HepG2 (cell line): ENCODE measurements around the gene CYSRT1. TPM values are rescaled to one million over a fixed set of nuclear protein-coding genes. Genes with fewer than 3 reads are reported as not detected.

ENCODE experiments used
- ATAC-seq: fragments of 200-7000 bp; cut with Tn5 transposase; 3 replicates; pipeline ENCODE4 v1.9.1; 2020; ENCODE audit warnings: mild to moderate bottlenecking, moderate library complexity
- BruUV-seq: library from RNA; stranded (reverse); fragments of 400-500 nt; replicated peaks from 2 replicates; lab custom pipeline; 2021; lab: Mats Ljungman, UMichigan
- CTCF ChIA-PET: fragments of 300-600 bp; formaldehyde crosslinking; extraction: SDS; loops from one replicate; lab custom pipeline; 2021; ENCODE audit warnings: low total read pairs, inconsistent platforms, low intra/inter-chr PET ratio; lab: Yijun Ruan, JAX
- POLR2A ChIA-PET: fragments of 350-600 bp; sonication (Branson Sonifier 250); formaldehyde crosslinking; loops from one replicate; lab custom pipeline; 2020; ENCODE audit warnings: antibody characterized with exemption, inconsistent platforms; lab: Yijun Ruan, JAX
- DNase-seq: peaks from one replicate; pipeline ENCODE4 v3.0.0-alpha.2; 2015; ENCODE audit warnings: low spot score
- FAIRE-seq: peaks from 3 replicates; lab custom pipeline; 2011; peaks lifted over from hg19 to GRCh38; lab: Jason Lieb, UNC
- H2AFZ ChIP-seq: one replicate; pipeline ENCODE4 v1.6.1; 2011; ENCODE audit warnings: low read length, inconsistent platforms
- H3K27ac ChIP-seq: fragments of 300-600 bp; 3 replicates; pipeline ENCODE4 v1.8.0; 2011; ENCODE audit warnings: mixed run types, mild to moderate bottlenecking, mixed read lengths, low read length, inconsistent platforms; ENCODE audit not compliant: insufficient read depth; ENCODE audit errors: extremely low read length
- H3K27me3 ChIP-seq, 2 experiments: fragments of 200-600 bp in 1 of 2; 2 replicates in 1 of 2; 3 replicates in 1 of 2; pipeline versions ENCODE4 v1.6.0 to v1.8.0; 2011; ENCODE audit warnings: low read length in 2 of 2, mild to moderate bottlenecking in 2 of 2, moderate library complexity in 2 of 2, inconsistent platforms in 1 of 2; ENCODE audit not compliant: insufficient read depth in 2 of 2, control insufficient read depth in 1 of 2
- H3K36me3 ChIP-seq, 2 experiments: fragments of 200-600 bp in 1 of 2; replicated peaks in 1 of 2; 2 replicates in 1 of 2; 3 replicates in 1 of 2; pipeline versions ENCODE4 v1.5.1 to v1.8.0; 2011; ENCODE audit warnings: low read length in 2 of 2, inconsistent platforms in 1 of 2; ENCODE audit not compliant: insufficient read depth in 2 of 2, control insufficient read depth in 1 of 2
- H3K4me1 ChIP-seq: 2 replicates; pipeline ENCODE4 v1.5.1; 2012; ENCODE audit warnings: low read length, inconsistent platforms; ENCODE audit not compliant: insufficient read depth
- H3K4me2 ChIP-seq: 2 replicates; pipeline ENCODE4 v1.6.0; 2011; ENCODE audit warnings: low read depth, low read length, inconsistent platforms
- H3K4me3 ChIP-seq, 3 experiments: fragments of 200-600 bp in 1 of 3; sonication (generic), shearing (Covaris generic) in 1 of 3; replicated peaks in 1 of 3; 2 replicates each; pipeline ENCODE4 v1.5.1; 2011 to 2016; ENCODE audit warnings: low read length in 3 of 3, inconsistent platforms in 2 of 3, low read depth in 2 of 3, mild to moderate bottlenecking in 2 of 3, control low read depth in 1 of 3, mixed read lengths in 1 of 3; ENCODE audit not compliant: insufficient read depth in 1 of 3
- H3K79me2 ChIP-seq: one replicate; pipeline ENCODE4 v1.6.1; 2011; ENCODE audit warnings: low read length, inconsistent platforms; ENCODE audit not compliant: insufficient read depth
- H3K9ac ChIP-seq: 2 replicates; pipeline ENCODE4 v1.6.0; 2011; ENCODE audit warnings: mild to moderate bottlenecking, low read depth, low read length, inconsistent platforms; ENCODE audit not compliant: insufficient read depth
- H3K9me3 ChIP-seq: 2 replicates; pipeline ENCODE4 v1.5.1; 2012; ENCODE audit warnings: mild to moderate bottlenecking, low read length
- H4K20me1 ChIP-seq: 2 replicates; pipeline ENCODE4 v1.6.0; 2011; ENCODE audit warnings: inconsistent platforms, mild to moderate bottlenecking, low read length, moderate library complexity; ENCODE audit not compliant: insufficient read depth
- AGO2 ChIP-seq: fragments of 200-400 bp; formaldehyde crosslinking; optimal IDR thresholded peaks from 2 replicates; pipeline ENCODE3; 2017; ENCODE audit warnings: mild to moderate bottlenecking, low read depth, low read length, moderate library complexity
- ATF4 ChIP-seq, 2 experiments: fragments of 450-650 bp in 1 of 2; sonication (generic) in 1 of 2; formaldehyde crosslinking; IDR thresholded peaks; 2 replicates each; pipeline versions ENCODE4 v1.5.0 to v1.8.0; 2020 to 2022; ENCODE audit warnings: mild to moderate bottlenecking in 1 of 2, missing genetic modification reagents in 1 of 2
- ATF7 ChIP-seq, 2 experiments: fragments of 450-650 bp in 1 of 2; sonication (generic) in 1 of 2; formaldehyde crosslinking in 1 of 2; IDR thresholded peaks; 2 replicates each; pipeline versions ENCODE4 v1.4.0 to v1.6.1; 2016 to 2020; ENCODE audit warnings: antibody characterized with exemption in 1 of 2, mild to moderate bottlenecking in 1 of 2, missing genetic modification reagents in 1 of 2
- NFYC ChIP-seq: IDR thresholded peaks from 2 replicates; pipeline ENCODE4 v1.6.1; 2016; ENCODE audit warnings: missing genetic modification reagents, missing compliant biosample characterization
- NR2F2 ChIP-seq: IDR thresholded peaks from 2 replicates; pipeline ENCODE4 v1.6.1; 2012; ENCODE audit warnings: low read depth, inconsistent platforms, borderline replicate concordance
- RBFOX2 ChIP-seq: fragments of 200-400 bp; formaldehyde crosslinking; IDR thresholded peaks from 2 replicates; pipeline ENCODE4 v1.6.1; 2017; ENCODE audit warnings: low read depth, mild to moderate bottlenecking, low read length
- SMYD3 ChIP-seq: sonication (generic); formaldehyde crosslinking; IDR thresholded peaks from 2 replicates; pipeline ENCODE4 v1.8.1; 2023; ENCODE audit warnings: mild to moderate bottlenecking, missing genetic modification reagents
- ZBTB2 ChIP-seq: sonication (generic); formaldehyde crosslinking; IDR thresholded peaks from 2 replicates; pipeline ENCODE4 v1.8.0; 2022; ENCODE audit warnings: low read depth, missing genetic modification reagents
- ZC3H13 ChIP-seq: sonication (generic); formaldehyde crosslinking; IDR thresholded peaks from 2 replicates; pipeline ENCODE4 v1.8.1; 2023; ENCODE audit warnings: mild to moderate bottlenecking, missing genetic modification reagents, moderate library complexity
- ZMAT5 ChIP-seq: sonication (generic); formaldehyde crosslinking; IDR thresholded peaks from 2 replicates; pipeline ENCODE4 v1.5.0; 2020; ENCODE audit warnings: mild to moderate bottlenecking, low read depth, missing genetic modification reagents, borderline replicate concordance
- ZNF232 ChIP-seq: sonication (generic); formaldehyde crosslinking; IDR thresholded peaks from 2 replicates; pipeline ENCODE4 v1.4.0; 2020; ENCODE audit warnings: missing genetic modification reagents, borderline replicate concordance
- ZNF414 ChIP-seq: sonication (generic); formaldehyde crosslinking; IDR thresholded peaks from 2 replicates; pipeline ENCODE4 v1.5.0; 2020; ENCODE audit warnings: missing genetic modification reagents
- ZNF430 ChIP-seq: sonication (generic); formaldehyde crosslinking; IDR thresholded peaks from 2 replicates; pipeline ENCODE4 v1.9.0; 2021; ENCODE audit warnings: mild to moderate bottlenecking, missing genetic modification reagents
- ZNF530 ChIP-seq: sonication (generic); formaldehyde crosslinking; IDR thresholded peaks from 2 replicates; pipeline ENCODE4 v1.5.0; 2020; ENCODE audit warnings: low read depth, mild to moderate bottlenecking, missing genetic modification reagents
- ZNF547 ChIP-seq: sonication (generic); formaldehyde crosslinking; IDR thresholded peaks from 2 replicates; pipeline ENCODE4 v1.5.1; 2020; ENCODE audit warnings: mild to moderate bottlenecking, missing genetic modification reagents
- ZNF773 ChIP-seq: sonication (generic); formaldehyde crosslinking; IDR thresholded peaks from 2 replicates; pipeline ENCODE4 v1.4.0; 2020; ENCODE audit warnings: missing genetic modification reagents, borderline replicate concordance
- ZSCAN31 ChIP-seq: sonication (generic); formaldehyde crosslinking; IDR thresholded peaks from 2 replicates; pipeline ENCODE4 v1.5.0; 2020; ENCODE audit warnings: low read depth, mild to moderate bottlenecking, missing genetic modification reagents
- WGBS: methylation state at CpG from one replicate; pipeline ENCODE4 v1.1.6; 2017; ENCODE audit warnings: low lambda C conversion rate; 5-methylcytosine and 5-hydroxymethylcytosine counted together
- in situ Hi-C: cut with HindIII; loops from 2 replicates; pipeline ENCODE4 v1.10.0; 2017; ENCODE audit warnings: low pct_unique_long_range_greater_than_20kb; ENCODE audit not compliant: extremely low pct_ligation_motif_present
- intact Hi-C: fragments of 100-400 bp; cut with micrococcal nuclease; formaldehyde crosslinking; loops from one replicate; pipeline ENCODE4 v1.10.0; 2022; ENCODE audit not compliant: unreplicated experiment
- polyA plus RNA-seq, 8 experiments: library from polyadenylated mRNA; depleted of rRNA in 3 of 8; stranded (reverse) in 7 of 8; unstranded in 1 of 8; fragments of >200 nt; fragmentation: Illumina TruSeq in 4 of 8; extraction: Trizol in 4 of 8; gene quantifications; 2 replicates each; pipeline versions ENCODE4 v1.2.1 to v1.2.3, GENCODE V29; 2011 to 2016; ENCODE audit warnings: low read depth in 4 of 8, missing spikeins in 1 of 8, mixed read lengths in 1 of 8; ENCODE audit not compliant: insufficient read depth in 1 of 8
- total RNA-seq, 5 experiments: library from RNA; depleted of rRNA; stranded (reverse); fragments of >200 nt; fragmentation: Illumina TruSeq; extraction: Trizol; gene quantifications; 2 replicates each; pipeline ENCODE4 v1.2.3, GENCODE V29; 2016; ENCODE audit warnings: low read depth in 1 of 5

The CYSRT1 gene
- total and polyA plus RNA-seq, 2 of the 13 experiments (the other 11 are each of a cell fraction or from before 2014, with no cell fraction given) = 1.5 to 2.1 TPM

GRCh38 chr9:137219757-137220316 is 5.1 kb upstream of the CYSRT1 start:
- ATAC-seq (no peak), DNase-seq (no peak), FAIRE-seq (no peak)
- Histone ChIP-seq H3K4me3 (no peak overlapping the region), H3K27me3 (no peaks in the 10 kb centered on the region; a peak in 1 of 5 replicates), H3K4me2 (no peak overlapping the region), H3K27ac (no peak overlapping the region), H3K9me3 (no peaks in the 10 kb centered on the region), H3K36me3 (no peaks in the 10 kb centered on the region), H3K79me2 (peaks cover 3% of the 10 kb centered on the region), H2AFZ (no peak overlapping the region), H4K20me1 (peaks cover 4% of the 10 kb centered on the region; the same call in 1 of the 2 replicates), H3K9ac (no peak overlapping the region), H3K4me1 (peaks cover 45% of the 10 kb centered on the region)
- no TSS peak for BruUV-seq
- POLR2A ChIA-PET = interaction anchor here (0.6 to 13.4 kb wide), 6 partner anchors 15 to 92 kb away, joined by 3 to 225 read pairs (median 8); partner anchors contain the start of genes NDOR1, TMEM203, TPRN and TUBB4B
- in situ Hi-C loops = no loop called here
- intact Hi-C loops = no loop called here
- 96% methylated on average over 5 of the region's 10 CpGs for WGBS
- CTCF ChIA-PET = no interaction called here
- TF ChIP-seq ZNF430 (CRISPR knock-in tag) = no peak
- TF ChIP-seq ZNF232 (CRISPR knock-in tag) = no peak
- no peak for TF ChIP-seq ATF7 (IDR thresholded peaks at IDR 0.05)
- TF ChIP-seq ATF7 (CRISPR knock-in tag; IDR thresholded peaks at IDR 0.05) = no peak
- no peak for TF ChIP-seq ZNF414 (CRISPR knock-in tag)
- no peak for TF ChIP-seq ZBTB2 (CRISPR knock-in tag)
- TF ChIP-seq SMYD3 (CRISPR knock-in tag) = no peak
- TF ChIP-seq ZC3H13 = peak; percentile 93
- TF ChIP-seq ATF4 (CRISPR knock-in tag; IDR thresholded peaks at IDR 0.05) = no peak
- TF ChIP-seq NFYC (CRISPR knock-in tag) = no peak
- no peak for TF ChIP-seq ZSCAN31 (CRISPR knock-in tag)
- no peak for TF ChIP-seq ZNF547 (CRISPR knock-in tag)
- no peak for TF ChIP-seq ZMAT5
- peak; percentile 19; the same call in 1 of the 2 replicates for TF ChIP-seq RBFOX2
- no peak for TF ChIP-seq NR2F2
- TF ChIP-seq ZNF530 (CRISPR knock-in tag) = no peak
- no peak for TF ChIP-seq ZNF773
- TF ChIP-seq AGO2 = peak; percentile 73
